Ovary (tissue), 9 donors: ENCODE results near the gene UBE2H. TPM values are rescaled to one million over a fixed set of nuclear protein-coding genes. Genes with fewer than 3 reads are reported as not detected.
"Not testable (repeated sequence)": the region's sequence is repeated elsewhere in the genome, so short reads cannot be mapped to it uniquely, and the experiment has no call there.

Experiments
- DNase-seq, 5 donors: peaks; one replicate each; pipeline ENCODE4 v3.0.0-alpha.2; 2019 to 2020
- H3K27ac ChIP-seq, 2 donors: fragments of 200-600 bp; one replicate each; pipeline versions ENCODE4 v1.5.1 to v1.8.0; 2019 to 2022
- H3K27me3 ChIP-seq: fragments of 200-600 bp; one replicate; pipeline ENCODE4 v1.8.0; 2022
- H3K36me3 ChIP-seq: fragments of 200-600 bp; sonication (generic); one replicate; pipeline ENCODE4 v1.5.1; 2019
- H3K4me1 ChIP-seq: one replicate; pipeline ENCODE4 v1.8.1; 2013; ENCODE audit warnings: mild to moderate bottlenecking, moderate library complexity; ENCODE audit not compliant: insufficient read depth
- H3K4me3 ChIP-seq: fragments of 200-600 bp; sonication (generic); one replicate; pipeline ENCODE4 v1.5.1; 2017
- H3K9me3 ChIP-seq, 2 donors: fragments of 200-600 bp in 1 of 2; sonication (generic) in 1 of 2; one replicate each; pipeline versions ENCODE4 v1.5.1 to v1.8.1; 2013 to 2019; ENCODE audit warnings: mild to moderate bottlenecking in 1 of 2, moderate library complexity in 1 of 2
- CTCF ChIP-seq, 3 donors: fragments of 450-650 bp in 2 of 3; fragments of 200-600 bp in 1 of 3; IDR thresholded peaks; one replicate each; pipeline versions ENCODE4 v1.5.1 to v1.8.0; 2016 to 2022; ENCODE audit warnings: antibody characterized with exemption in 3 of 3, mild to moderate bottlenecking in 1 of 3
- EP300 ChIP-seq: sonication (generic); formaldehyde crosslinking; IDR thresholded peaks from one replicate; pipeline ENCODE4 v1.6.1; 2017; ENCODE audit warnings: antibody characterized with exemption
- POLR2A ChIP-seq: fragments of 450-650 bp; IDR thresholded peaks from one replicate; pipeline ENCODE4 v1.6.1; 2017; ENCODE audit warnings: antibody characterized with exemption, mild to moderate bottlenecking, moderate library complexity
- WGBS, 3 donors: extraction: QIAGEN DNeasy Blood & Tissue Kit in 1 of 3; methylation state at CpG; one replicate each; pipeline versions ENCODE4 v1.1.5 to v1.1.7; 2013 to 2017; 5-methylcytosine and 5-hydroxymethylcytosine counted together
- intact Hi-C, 4 donors: fragments of 100-400 bp; cut with DNase I; formaldehyde crosslinking; loops; one replicate each; pipeline versions ENCODE4 v1.11.0 to v1.15.1; 2022 to 2023
- polyA plus RNA-seq, 2 donors: library from polyadenylated mRNA; stranded (reverse); fragments of 200-250 nt in 1 of 2; fragments of 350-450 nt in 1 of 2; fragmentation: Illumina TruSeq in 1 of 2; extraction: RNeasy Lipid Tissue Mini Kit (QIAGEN cat#74804) in 1 of 2; gene quantifications; one replicate each; pipeline ENCODE4 v1.2.3, GENCODE V29; 2013 to 2014
- total RNA-seq, 7 donors: library from RNA; depleted of rRNA in 2 of 7; stranded (reverse); fragments of >200 nt in 2 of 7; fragmentation: NEBNext Ultra II Directional in 3 of 7; extraction: Animal tissue kit (Norgen Biotek cat#: 25700) in 3 of 7; gene quantifications; one replicate each; pipeline versions ENCODE4 v1.1.0 to v1.2.4, GENCODE V29; 2016 to 2023
- donor health status: DM: no; HTN: no; CAD: no; lungs with moderate emphysema.
- donor health status: DM: no; HTN: no; CAD: no.
- donor health status: Bipolar disorder and iron deficiency.
- donor health status: DM: yes; HTN: yes; CAD: no.
- donor health status: DM: no; HTN: no; CAD: no.
- donor health status: DM: yes; HTN: yes; CAD: no.

UBE2H gene
- total and polyA plus RNA-seq, 9 donors, result 38.1 to 149 (median 64.7) TPM

GRCh38 chr7:129898502-129899160, 54.1 kb downstream of the UBE2H start:
- no peaks in the 10 kb centered on the region for H3K36me3 ChIP-seq
- intact Hi-C loops, result no loop called here
- no peak overlapping the region for H3K4me3 ChIP-seq
- H3K27me3 ChIP-seq, result no peaks in the 10 kb centered on the region
- DNase-seq, result no peak
- H3K9me3 ChIP-seq, result no peaks in the 10 kb centered on the region
- H3K27ac ChIP-seq, result no peak overlapping the region
- TF ChIP-seq POLR2A (no peak), CTCF (IDR thresholded peaks at IDR 0.05) (no peak), EP300 (no peak)
- whole genome bisulfite sequencing, 3 donors, result 57 to 70% (median 61%) methylated on average over 5 of the region's 5 CpGs
- peaks cover 3% of the 10 kb centered on the region for H3K4me1 ChIP-seq

GRCh38 chr7:129898007-129898406, 54.8 kb downstream of the UBE2H start:
- H3K27ac ChIP-seq, result no peak overlapping the region

GRCh38 chr7:129896568-129897382, 56.0 kb downstream of the UBE2H start:
- peaks cover 3% of the 10 kb centered on the region for H3K4me1 ChIP-seq
- no peak overlapping the region for H3K4me3 ChIP-seq
- H3K27ac ChIP-seq, result no peak overlapping the region
- DNase-seq, result no peak
- H3K36me3 ChIP-seq, result no peaks in the 10 kb centered on the region
- no peaks in the 10 kb centered on the region for H3K27me3 ChIP-seq
- H3K9me3 ChIP-seq, result no peaks in the 10 kb centered on the region
- 69 to 72% (median 71%) methylated on average over 6 of the region's 6 CpGs for WGBS, 3 donors
- intact Hi-C loops, result no loop called here
- no peak for TF ChIP-seq CTCF (IDR thresholded peaks at IDR 0.05)
- TF ChIP-seq EP300, result no peak
- TF ChIP-seq POLR2A, result no peak

More at GRCh38 chr7:129898007-129898406, 54.8 kb downstream of the UBE2H start:
- Histone ChIP-seq H3K36me3 (no peaks in the 10 kb centered on the region), H3K27me3 (no peaks in the 10 kb centered on the region), H3K4me1 (peaks cover 3% of the 10 kb centered on the region), H3K4me3 (no peak overlapping the region), H3K9me3 (no peaks in the 10 kb centered on the region)
- DNase-seq, result no peak
- intact Hi-C loops, result no loop called here
- no peak for TF ChIP-seq CTCF (IDR thresholded peaks at IDR 0.05)
- no peak for TF ChIP-seq POLR2A
- no peak for TF ChIP-seq EP300

- DNase-seq, H3K27me3 ChIP-seq, H3K4me1 ChIP-seq, intact Hi-C loops, H3K36me3 ChIP-seq, H3K4me3 ChIP-seq, H3K9me3 ChIP-seq, H3K27ac ChIP-seq: not testable (repeated sequence)
- WGBS, 3 donors, result 90 to 93% (median 92%) methylated on average over 7 of the region's 7 CpGs
These were observed 58.6 kb downstream of the UBE2H start for GRCh38 chr7:129894184-129894583.

GRCh38 chr7:129890090-129890489, 62.7 kb downstream of the UBE2H start:
- H3K27me3 ChIP-seq, result no peaks in the 10 kb centered on the region
- WGBS, 3 donors, result 87 to 91% (median 90%) methylated on average over 9 of the region's 9 CpGs
- no peaks in the 10 kb centered on the region for H3K36me3 ChIP-seq
- no peak for TF ChIP-seq EP300
- TF ChIP-seq CTCF (IDR thresholded peaks at IDR 0.05), result no peak
- no peak for TF ChIP-seq POLR2A
- no peak for DNase-seq
- no peak overlapping the region for H3K4me3 ChIP-seq
- no peaks in the 10 kb centered on the region for H3K9me3 ChIP-seq
- intact Hi-C loops, result no loop called here
- no peak overlapping the region for H3K27ac ChIP-seq
- peaks cover 4% of the 10 kb centered on the region for H3K4me1 ChIP-seq
